Esophagus muscularis mucosa (tissue), 4 donors: ENCODE data around the gene GLG1.

Experiments used
- CTCF ChIP-seq, 3 experiments: fragments of 200-600 bp in 2 of 3; fragments of 450-650 bp in 1 of 3; sonication (generic) in 2 of 3; IDR thresholded peaks; one replicate each; pipeline ENCODE4 v1.5.1; 2017 to 2019; ENCODE audit warnings: antibody characterized with exemption in 3 of 3, mild to moderate bottlenecking in 2 of 3, moderate library complexity in 1 of 3
- EP300 ChIP-seq: sonication (generic); formaldehyde crosslinking; IDR thresholded peaks from one replicate; pipeline ENCODE4 v1.6.1; 2017; ENCODE audit warnings: antibody characterized with exemption
- POLR2A ChIP-seq: fragments of 450-650 bp; IDR thresholded peaks from one replicate; pipeline ENCODE4 v1.6.1; 2017; ENCODE audit warnings: antibody characterized with exemption, moderate library complexity, mild to moderate bottlenecking, low read depth
- POLR2AphosphoS5 ChIP-seq, 2 donors: sonication (generic); formaldehyde crosslinking; IDR thresholded peaks; one replicate each; pipeline ENCODE4 v1.6.1; 2017; ENCODE audit warnings: antibody characterized with exemption in 2 of 2

GRCh38 chr16:74651841-74652240 lies 44.9 kb upstream of the GLG1 start:
- TF ChIP-seq CTCF (IDR thresholded peaks at IDR 0.05) (no peak), POLR2AphosphoS5 (IDR thresholded peaks at IDR 0.05) (no peak), POLR2A (no peak), EP300 (no peak)
